GM03348 (cell line): ENCODE measurements around the gene PACSIN1.
"Not testable (repeated sequence)": the region's sequence is repeated elsewhere in the genome, so short reads cannot be mapped to it uniquely, and the experiment has no call there.

ENCODE experiments used
- DNase-seq: peaks from one replicate; pipeline ENCODE4 v3.0.0; 2012; ENCODE audit warnings: low spot score

PACSIN1 gene

GRCh38 chr6:34485321-34486060, 19.6 kb downstream of the PACSIN1 start:
- DNase-seq: no peak

GRCh38 chr6:34486106-34486740, 20.3 kb downstream of the PACSIN1 start:
- DNase-seq: no peak

- not testable (repeated sequence) for DNase-seq
Observed at GRCh38 chr6:34486886-34487285, 21.0 kb downstream of the PACSIN1 start.

GRCh38 chr6:34487536-34487935, 21.7 kb downstream of the PACSIN1 start:
- DNase-seq: no peak

- DNase-seq: no peak
Observed at GRCh38 chr6:34489207-34489805, 23.4 kb downstream of the PACSIN1 start.

- no peak for DNase-seq
Observed at GRCh38 chr6:34490390-34491090, 24.7 kb downstream of the PACSIN1 start.

- DNase-seq: peak; percentile 83
Observed at GRCh38 chr6:34491091-34491430, 25.2 kb downstream of the PACSIN1 start.

GRCh38 chr6:34493344-34493743, 27.5 kb downstream of the PACSIN1 start:
- DNase-seq: no peak

GRCh38 chr6:34494973-34495372, 29.1 kb downstream of the PACSIN1 start:
- DNase-seq: no peak

- DNase-seq: no peak
Observed at GRCh38 chr6:34496103-34496685, 30.3 kb downstream of the PACSIN1 start.

- DNase-seq: no peak
Observed at GRCh38 chr6:34497411-34497810, 31.5 kb downstream of the PACSIN1 start.

- no peak for DNase-seq
Observed at GRCh38 chr6:34506718-34507117, 40.8 kb downstream of the PACSIN1 start.

- no peak for DNase-seq
Observed at GRCh38 chr6:34508425-34508824, 42.5 kb downstream of the PACSIN1 start.

GRCh38 chr6:34509782-34510181, 43.9 kb downstream of the PACSIN1 start:
- no peak for DNase-seq

GRCh38 chr6:34510299-34510698, 44.4 kb downstream of the PACSIN1 start:
- DNase-seq: no peak

- DNase-seq: no peak
Observed at GRCh38 chr6:34511214-34511914, 45.5 kb downstream of the PACSIN1 start.

GRCh38 chr6:34511915-34512737, 46.2 kb downstream of the PACSIN1 start:
- DNase-seq: no peak

GRCh38 chr6:34512738-34513115, 46.9 kb downstream of the PACSIN1 start:
- no peak for DNase-seq

- no peak for DNase-seq
Observed at GRCh38 chr6:34513646-34514045, 47.8 kb downstream of the PACSIN1 start.

- no peak for DNase-seq
Observed at GRCh38 chr6:34514112-34514511, 48.2 kb downstream of the PACSIN1 start.
